HG03521 (cell line): ENCODE results near the gene FGFBP3.
"Not testable (repeated sequence)": the region's sequence is repeated elsewhere in the genome, so short reads cannot be mapped to it uniquely, and the experiment has no call there.

ENCODE experiments used
- ATAC-seq: cut with Tn5 transposase; IDR thresholded peaks from one replicate; pipeline ENCODE4 v1.9.1; 2021; ENCODE audit warnings: mild to moderate bottlenecking, moderate library complexity; ENCODE audit not compliant: unreplicated experiment

The FGFBP3 gene

DNA sequence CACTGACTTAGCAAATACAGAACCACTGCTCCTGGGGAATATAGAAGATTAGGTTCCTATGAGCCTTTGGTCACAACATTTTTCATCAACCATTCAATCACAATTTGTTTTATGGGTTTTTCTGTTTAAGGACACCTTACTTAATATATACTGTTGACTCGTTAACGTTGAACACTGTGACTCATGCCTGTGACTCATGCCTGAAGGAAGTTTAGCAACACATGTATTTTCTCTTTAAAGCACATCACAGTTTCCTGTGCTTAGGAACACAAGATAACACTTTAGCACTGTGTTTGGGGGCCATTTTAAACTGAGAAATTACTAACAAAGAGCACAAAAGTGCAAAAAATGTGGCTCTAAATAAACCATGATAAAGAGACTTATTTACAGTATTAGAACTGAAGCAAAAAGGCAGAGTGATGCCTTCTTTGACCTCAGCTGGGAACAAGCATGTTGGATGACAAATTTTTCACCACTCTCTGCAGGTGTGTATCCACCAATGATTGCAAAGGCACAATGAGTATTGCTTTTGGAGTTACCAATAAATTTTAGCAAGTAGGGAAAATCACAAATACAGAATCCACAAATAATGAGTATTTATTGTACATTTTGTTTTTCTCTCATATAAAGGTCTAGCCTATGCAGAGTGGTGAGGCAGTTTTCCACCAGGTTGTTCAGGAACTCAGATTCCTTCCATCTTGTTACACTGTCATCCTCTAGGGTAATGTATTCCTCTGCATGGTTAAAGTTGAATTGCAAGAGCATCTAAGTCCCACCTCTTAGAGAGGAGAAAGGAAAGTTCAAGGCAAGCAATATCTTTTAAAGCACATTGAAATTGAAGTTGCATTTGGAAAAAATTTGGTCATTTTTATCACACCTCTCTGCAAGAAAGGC, 7.3 kb downstream of the FGFBP3 start:
- no peak for ATAC-seq

DNA sequence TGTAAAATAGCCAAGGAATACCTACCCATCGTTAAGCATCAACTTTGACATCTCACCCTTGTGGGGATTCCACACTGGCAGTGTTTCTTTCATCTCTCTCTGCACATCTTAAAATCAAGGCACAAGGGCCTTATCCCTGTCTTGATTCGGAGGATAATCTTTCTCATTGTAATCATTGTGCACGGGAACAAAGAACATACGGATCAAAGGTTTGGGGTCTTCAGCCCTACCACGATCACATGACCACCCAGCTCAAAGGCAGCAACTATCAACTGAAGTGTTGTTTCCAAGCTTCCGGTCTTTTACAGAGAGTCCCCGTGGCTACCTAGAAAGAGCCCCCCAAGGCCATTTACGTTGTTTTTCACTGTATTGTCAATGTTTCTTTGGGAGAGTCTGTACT, 11.9 kb downstream of the FGFBP3 start:
- no peak for ATAC-seq

DNA sequence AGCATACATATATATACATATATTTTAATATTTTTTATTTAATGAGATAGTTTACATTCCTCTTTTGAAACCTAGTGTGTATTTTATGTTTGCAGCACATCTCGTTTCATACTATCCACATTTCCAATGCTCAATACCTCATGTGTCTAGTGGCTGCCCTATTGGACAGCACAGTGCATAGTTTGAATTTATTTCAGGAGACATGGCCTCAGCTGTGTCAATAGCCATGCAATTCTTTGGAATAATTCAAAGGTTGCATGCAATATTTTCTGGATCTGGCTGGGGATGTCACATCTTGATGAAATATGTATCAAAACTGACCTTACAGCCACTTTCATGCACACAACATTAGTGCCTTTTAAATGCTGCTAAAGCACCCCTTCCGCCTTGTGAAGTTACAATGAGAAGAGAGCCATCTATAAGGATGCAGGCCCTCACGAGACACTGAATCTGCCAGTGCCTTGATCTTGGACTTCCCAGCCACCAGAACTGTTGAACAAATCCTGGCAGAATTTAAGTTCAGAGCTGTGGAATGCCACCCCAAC, 13.0 kb downstream of the FGFBP3 start:
- ATAC-seq: no peak

DNA sequence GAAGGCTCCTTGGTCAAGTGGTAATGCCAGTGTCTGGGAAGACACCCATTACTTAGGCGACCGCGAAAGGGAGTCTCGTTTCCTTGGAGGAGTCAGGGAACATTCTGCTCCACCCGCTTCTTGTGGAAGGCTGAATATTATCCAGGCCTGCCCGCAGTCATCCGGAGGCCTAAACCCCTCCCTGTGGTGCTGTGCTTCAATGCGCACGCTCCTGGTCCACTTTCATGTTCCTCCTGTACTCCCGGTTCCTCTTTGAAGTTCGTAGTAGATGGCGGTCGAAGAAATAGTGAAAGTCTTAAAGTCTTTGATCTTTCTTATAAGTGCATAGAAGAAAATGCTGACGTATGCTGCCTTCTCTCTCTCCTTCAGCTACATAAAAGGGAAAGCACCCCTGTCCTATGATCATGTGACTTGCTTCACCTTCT, 15.0 kb downstream of the FGFBP3 start:
- not testable (repeated sequence) for ATAC-seq

DNA sequence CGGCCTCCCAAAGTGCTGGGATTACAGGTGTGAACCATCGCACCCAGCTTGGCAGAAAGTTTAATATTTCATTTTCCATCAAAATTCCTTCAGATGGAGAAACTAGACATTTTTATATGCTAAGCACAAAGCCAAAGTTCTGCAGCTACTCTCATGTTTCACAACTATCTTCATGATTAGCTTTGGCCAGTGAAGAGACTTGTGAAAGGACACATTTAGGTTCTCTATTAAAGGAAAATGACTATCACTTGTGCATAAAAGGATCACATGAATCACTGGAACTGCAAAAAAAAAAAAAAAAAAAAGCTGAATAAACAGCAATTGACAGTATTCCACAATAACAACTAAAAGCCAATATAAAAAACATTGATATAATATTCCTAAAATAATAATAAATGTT, 16.2 kb downstream of the FGFBP3 start:
- no peak for ATAC-seq

DNA sequence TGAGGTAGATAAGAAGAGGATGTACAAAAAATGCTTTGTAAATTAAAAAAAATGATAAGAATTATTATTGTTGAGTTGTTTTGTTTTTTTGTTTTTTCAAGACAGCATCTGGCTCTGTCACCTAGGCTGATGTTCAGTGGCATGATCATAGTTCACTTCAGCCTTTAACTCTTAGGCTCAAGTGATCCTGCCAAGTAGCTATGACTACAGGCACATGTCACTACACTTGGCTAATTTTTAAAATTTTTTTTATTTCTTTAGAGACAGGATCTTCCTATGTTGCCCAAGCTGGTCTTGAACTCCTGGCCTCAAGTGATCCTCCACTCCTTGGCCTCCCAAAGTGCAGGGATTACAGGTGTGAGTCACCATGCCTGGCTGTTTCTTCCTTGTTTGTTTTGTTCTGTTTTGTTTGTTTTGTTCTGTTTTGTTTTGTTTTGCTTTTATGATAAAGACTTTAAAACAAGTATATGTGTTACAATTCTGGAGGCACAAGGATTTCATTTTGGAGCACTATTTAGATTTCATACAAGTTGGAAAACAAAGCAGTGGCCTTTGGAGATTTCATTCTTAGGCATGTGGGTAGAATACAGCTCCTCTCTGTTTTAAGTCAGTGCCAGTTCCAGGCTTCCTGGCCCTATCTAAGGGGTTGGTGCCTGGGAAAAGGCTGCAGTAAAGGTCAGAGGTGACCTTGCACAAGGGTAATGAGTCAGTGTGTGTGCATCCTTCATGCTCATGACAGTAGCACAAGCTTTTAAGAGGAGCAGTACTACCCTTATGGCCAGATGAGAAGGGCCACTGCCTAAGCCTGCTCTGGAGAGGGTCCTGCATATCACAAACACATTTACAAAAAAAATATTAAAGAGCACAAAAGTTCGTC, 17.9 kb downstream of the FGFBP3 start:
- no peak for ATAC-seq

DNA sequence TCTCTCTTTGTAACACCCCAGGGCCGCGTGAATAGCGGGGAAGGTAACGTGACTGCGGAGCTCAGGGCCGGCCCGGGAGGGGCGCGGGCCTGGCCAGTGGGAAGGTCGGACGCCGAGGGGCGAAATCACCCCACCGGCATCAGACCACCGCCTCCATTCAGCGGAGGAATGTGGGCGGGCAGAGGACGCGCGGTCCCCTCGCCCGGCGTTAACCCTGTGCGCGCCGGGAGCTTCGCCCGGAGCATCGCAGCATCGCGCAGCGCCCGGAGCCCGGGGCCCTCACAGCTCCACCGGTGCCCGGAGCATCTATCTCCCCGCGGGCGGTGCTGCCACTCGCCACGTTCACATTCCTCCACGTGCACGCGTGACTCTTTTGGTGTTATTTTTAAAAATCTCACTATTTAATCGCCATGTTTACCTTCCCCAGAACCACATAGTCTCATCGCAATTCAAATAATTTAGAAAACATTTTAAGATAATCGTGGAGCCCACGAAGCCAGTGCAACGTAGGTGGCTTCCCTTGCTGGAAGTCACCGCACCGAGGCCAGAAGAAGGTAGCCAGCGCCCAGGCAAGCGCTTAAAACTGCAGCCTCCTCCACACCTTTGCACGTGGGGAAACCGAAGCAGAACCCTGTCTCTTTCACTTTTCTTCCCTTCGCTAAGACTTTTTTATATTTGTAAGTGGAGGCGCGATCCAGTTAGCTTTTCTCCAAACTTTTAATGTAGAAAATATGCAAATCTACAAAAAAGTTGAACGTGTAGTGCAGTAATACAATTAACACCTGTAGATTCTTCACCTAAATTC, 21.8 kb downstream of the FGFBP3 start:
- no peak for ATAC-seq

DNA sequence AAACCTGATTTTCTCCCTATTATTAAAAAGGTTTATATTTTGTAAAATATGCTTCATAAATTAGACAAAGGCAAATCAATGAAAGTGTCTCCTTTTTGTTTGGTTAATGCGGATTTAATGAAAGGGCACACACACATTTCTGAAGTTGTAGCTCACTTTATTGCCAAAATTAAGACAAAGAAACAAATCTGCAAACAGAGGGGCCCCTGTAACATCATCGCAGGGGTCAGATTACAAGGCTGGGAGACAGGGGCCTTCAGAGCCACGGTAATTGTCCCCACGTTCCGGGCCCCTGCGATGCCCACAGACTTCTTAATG, 22.4 kb downstream of the FGFBP3 start:
- ATAC-seq: no peak

DNA sequence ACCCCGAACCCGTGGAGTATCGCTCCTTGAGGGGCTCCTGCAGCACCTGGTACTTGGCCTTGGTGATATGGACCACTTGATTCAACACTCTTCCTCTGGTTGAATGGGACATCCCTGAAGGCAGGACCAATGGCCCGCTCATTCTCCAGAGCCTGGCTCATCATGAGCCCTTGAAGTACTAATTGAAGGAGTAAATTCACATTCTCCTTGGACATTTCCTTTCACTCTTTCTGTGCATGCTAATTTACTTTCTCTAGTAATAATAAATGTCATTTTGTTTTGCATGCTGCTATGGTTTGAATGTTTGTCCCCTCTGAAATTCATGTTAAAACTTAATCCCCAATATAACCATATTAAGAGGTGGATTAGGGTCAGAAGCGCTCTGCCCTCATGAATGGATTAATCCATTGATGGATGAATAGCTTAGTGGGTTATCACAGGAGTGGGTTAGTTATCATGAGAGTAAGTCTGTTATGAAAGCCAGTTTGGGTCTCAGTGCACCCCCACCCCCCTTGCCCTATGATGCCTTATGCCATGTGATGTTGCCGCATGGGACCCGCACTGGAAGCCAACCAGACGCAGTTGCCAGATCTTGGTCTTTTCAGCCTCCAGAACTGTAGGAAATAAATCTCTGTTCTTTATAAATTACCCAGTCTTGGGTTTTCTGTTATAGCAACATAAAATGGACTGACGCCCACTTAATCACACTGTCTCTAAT, 23.8 kb downstream of the FGFBP3 start:
- no peak for ATAC-seq

DNA sequence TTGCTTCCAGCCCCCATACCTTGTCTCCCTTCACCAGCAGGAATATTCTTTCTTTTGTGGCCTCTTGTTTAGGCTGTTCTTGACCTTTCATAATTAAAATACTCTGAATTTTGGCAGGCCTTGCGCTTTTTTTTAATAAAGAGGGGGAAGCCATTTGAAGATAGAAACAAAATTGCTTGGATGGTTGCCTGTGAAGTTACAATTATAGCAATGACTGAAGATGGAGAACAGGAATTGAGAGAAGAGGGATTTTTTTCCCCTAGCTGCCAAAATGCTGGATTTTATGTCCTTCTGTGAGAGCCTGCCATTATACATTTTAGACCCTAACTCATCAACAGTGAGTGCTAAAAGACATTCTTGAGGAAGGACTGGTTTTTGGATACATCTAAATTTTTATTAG, 24.8 kb downstream of the FGFBP3 start:
- ATAC-seq: no peak

DNA sequence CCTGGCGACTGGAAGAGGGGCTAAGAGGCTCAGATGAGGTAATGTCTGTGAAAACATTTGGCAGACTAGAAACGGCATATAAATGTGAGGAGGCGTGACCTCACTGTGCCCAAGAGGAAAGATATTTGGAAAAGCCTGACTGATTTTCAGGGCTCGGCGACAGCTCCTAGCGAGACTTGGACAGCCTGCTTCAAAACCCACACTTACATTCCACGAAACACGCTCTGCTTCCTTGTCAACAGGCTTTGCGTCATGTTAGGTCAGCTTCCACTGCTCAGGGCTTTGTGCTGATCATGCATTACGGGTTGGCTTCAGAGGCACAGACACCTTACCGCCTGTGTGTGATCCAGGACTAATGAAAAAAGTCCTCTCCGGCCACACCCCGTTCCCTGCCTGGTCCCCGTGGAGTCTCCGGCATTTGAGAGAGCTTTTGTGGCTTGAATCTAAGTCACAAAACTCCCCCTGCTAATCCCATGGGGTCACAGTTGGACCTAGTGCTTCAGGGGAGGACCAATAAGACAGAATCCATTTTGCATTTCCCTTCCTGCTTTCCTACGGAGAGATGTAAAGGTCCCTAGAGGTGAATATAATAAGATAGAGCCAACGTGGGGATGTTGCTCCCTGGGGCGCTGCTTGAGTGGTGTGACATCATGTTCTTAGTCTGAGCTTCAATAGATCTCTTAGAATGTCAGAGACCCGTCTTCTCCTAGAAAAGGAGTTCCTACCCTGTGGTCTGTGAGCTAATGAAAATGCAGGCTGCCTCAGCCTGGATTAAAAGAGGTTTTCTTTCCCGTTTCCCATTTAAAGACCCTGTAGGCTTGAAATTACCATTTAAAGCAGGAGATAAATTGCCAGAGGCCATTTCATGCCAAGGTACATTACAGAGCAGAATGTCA, 25.5 kb downstream of the FGFBP3 start:
- ATAC-seq: no peak

DNA sequence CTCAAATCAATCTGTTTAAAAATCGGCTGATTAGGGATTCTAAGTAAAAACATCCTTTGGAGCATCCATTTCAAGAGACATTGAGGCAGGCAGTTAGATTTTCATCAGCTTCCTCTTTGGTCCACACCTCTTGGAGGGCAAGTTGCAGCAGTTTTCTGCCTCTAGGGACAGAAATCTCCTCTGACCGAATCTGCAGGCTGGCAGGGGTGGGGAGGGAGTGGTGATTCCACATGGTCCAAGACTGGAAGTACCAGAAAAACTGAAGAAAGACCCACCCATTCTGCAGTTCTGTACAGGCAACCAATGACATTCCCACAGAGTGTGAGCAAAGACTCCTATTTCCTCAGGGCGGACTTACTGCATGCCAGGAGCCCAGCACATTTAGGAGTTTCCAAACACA, 29.0 kb downstream of the FGFBP3 start:
- ATAC-seq: no peak

DNA sequence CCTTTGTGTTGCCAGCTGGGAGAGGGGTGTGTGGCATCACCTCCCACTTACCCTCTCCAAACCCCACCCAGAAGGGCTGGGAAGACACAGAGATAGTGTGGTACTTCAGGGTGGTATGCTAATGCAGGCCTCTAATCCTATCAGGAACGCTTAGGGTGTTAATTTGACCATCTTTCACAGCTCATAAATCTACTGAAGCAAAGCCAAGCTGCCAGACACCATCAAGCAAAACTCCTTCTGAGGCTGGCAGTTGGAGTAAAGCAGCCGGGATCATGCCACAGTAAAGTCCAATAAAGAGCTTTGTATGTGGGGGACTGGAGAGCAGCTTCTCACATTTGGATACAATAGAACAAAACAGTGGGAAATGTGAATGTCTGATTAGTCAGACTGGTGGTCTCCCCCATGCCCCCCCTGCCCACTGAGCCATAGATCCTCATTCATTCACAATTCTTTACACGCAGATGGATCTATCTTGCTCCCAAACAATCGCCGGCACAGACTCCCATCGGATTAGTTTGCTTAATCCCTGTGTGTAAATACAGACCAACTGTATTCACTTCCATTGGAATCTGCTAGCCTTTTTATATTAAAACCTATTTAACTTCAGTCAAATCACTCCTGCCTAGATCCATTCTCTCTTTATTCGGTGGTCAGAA, 29.6 kb downstream of the FGFBP3 start:
- ATAC-seq: no peak

DNA sequence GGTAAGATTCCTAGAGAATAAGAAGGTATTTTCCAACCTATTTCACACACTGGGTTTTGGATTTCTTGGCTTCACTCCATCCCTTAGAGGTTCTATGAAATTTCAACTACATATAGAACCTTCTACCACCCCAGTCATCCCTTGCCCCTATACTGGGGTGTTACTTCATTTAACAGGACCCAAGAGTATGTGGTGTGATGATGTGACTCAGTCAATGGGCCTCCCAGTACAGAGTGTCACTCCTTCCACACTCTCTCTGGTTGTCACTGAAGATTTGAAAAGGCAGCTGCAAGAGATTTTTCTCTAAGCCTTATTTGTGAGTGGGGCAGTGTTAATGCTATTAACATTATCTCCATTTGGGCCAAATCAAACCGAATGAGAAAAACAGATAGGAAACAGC, 33.5 kb downstream of the FGFBP3 start:
- no peak for ATAC-seq

DNA sequence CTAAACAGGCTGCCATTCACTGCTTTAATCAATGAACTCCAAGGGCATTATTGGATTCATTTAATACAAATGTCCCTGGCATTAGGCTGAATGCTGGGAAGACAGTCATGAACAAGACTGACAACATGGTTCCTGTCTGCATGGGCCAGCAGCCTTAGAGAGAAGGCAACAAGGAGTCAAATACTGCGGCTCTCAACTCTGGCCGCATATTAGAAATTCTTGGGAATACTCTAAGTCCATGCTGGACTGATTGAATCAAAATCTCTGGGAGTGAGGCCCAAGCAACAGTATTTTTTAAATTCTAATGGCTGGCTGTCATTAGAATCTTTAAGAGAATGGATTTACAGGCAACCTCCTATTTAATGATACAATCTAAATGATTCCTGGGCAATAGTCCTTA, 34.1 kb downstream of the FGFBP3 start:
- no peak for ATAC-seq

DNA sequence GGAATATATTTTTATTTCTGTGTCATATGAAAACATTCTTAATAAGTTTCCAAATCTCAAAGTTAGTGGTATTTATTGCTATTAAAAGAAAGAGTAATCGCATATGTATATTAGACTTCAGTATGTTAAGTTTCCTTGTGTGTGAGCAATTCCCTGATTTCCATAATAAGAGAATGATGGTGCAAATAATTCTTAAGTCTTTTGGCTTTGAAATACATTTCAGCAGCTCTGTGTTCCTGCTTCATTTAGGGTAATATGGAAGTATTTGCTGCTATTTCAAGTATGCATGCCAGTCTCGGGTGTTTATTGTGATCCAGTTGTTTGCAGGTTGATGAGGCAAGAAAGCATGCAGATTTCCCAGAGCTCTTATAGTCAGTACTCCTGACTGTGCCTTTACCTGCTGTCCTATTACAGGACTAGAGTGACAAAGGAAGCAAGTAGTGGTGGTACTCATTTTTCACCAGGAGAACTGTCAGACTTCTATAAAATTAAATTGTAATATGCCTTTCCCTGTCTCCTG, 43.7 kb downstream of the FGFBP3 start:
- ATAC-seq: no peak

DNA sequence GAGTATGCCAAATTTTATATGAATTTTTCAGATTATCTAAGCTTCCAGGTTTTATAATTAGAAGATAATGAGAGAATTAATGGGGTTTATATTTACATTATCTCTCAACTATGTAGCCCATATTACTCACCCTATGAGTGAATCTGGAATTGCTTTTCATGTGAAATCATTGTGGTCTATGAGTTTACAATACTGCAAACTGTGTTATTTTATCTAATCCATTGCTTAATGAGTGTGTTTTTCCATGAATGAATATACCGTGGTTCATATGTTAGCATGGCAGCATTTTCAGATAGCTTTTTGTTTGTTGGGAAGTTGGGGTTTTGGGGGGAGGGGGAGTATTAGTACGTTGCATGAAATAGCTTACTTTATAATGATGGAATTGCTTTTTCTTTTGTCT, 44.5 kb downstream of the FGFBP3 start:
- no peak for ATAC-seq

DNA sequence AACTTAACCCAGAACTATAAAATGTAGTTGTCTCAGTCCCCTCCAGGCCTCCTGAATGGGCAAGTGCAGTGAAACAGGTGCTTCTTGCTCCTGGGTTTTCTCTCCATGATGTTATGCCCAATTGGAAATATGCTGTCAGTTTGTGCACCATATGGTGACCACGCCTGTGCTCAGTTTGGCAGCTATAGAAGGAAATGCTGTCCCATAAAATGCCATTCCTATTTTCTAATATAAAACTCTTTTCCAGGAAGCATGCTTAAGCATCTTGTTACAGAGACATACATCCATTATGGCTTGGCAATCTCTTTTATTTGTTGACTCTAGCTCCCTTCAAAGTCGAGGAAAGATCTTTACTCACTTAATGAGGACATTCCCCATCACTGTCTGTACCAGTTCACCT, 45.2 kb downstream of the FGFBP3 start:
- no peak for ATAC-seq

DNA sequence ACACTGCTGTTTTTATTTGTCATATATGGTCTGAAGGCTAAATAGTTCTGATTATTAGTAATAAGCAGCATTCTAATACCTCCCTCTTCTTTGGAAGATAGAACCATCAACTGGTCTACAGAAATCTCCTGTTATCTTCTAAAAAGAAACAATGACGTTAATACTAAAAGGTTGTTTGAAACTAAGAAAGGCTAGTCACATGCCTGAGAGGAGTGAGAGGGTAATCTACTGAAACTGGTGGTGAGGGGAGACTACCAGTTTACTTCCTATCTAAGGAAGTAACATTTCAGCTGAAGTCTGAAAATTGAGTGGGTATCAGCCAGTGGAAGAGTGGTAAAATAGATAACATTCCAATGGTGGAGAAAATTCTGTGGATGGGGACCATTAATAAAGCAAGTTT, 48.4 kb downstream of the FGFBP3 start:
- ATAC-seq: no peak
